Raji (cell line): ENCODE data around the gene AMBRA1.

Experiments
- POLR2A ChIP-seq: IDR thresholded peaks from 2 replicates; pipeline ENCODE4 v1.6.1; 2011; ENCODE audit warnings: low read depth, low read length, control low read depth; ENCODE audit not compliant: insufficient read depth

The AMBRA1 gene

DNA sequence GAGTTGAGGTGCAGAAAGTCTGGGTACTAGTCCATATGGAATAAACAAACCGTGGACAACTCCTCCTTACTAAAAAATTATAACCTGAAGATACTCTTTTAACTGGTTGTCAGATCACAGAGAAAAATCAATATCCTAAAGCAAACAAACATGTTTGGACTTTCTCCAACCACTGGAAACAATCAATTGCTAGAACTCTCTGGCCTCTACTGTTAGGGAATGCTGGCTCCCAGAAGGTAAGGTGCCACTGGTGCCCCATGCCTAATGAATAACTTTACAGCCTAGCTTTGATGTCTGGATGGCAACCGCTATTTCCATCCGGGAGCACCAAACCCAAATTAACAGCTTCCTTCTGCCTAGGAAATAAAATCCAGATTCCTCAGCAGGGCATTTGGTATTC lies 74.5 kb downstream of the AMBRA1 start:
- TF ChIP-seq POLR2A, result no peak

DNA sequence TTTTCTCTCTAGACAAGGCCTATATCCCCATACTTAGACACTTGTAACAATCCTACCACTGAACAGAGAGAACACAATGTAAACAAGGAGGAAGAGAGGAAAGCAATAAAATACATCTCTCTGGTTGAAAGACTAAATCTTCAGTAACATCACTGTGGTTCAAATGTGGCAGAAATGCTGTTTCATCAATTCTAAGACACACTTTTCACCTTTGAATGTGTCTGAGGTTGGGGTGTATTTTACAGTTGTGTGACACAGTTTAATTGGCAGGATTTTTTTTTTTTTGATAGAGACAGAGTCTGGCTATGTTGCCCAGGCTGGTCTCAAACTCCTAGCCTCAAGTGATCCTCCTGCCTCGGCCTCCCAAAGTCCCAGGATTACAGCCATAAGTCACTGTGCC lies 79.5 kb downstream of the AMBRA1 start:
- TF ChIP-seq POLR2A, result no peak

DNA sequence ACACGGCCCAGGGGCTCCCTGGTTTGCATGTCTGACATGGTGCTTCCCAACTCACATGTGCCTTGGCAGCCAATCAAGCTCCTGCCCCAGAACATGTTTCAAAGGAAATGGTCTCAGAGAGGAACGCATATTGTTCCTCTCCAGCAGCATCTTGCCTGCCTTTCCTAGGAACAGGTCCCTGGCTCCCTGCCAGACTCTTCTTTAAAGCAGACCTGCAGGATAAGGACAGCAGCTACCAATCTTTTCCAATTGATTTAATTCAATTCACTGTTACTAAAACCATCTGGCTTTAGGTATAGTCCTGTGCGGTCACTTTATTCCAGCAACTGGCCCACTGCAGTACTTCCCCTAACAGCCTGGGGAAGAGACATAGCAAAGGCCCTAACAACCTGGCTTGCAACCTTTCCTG lies 79.9 kb downstream of the AMBRA1 start:
- TF ChIP-seq POLR2A, result no peak

DNA sequence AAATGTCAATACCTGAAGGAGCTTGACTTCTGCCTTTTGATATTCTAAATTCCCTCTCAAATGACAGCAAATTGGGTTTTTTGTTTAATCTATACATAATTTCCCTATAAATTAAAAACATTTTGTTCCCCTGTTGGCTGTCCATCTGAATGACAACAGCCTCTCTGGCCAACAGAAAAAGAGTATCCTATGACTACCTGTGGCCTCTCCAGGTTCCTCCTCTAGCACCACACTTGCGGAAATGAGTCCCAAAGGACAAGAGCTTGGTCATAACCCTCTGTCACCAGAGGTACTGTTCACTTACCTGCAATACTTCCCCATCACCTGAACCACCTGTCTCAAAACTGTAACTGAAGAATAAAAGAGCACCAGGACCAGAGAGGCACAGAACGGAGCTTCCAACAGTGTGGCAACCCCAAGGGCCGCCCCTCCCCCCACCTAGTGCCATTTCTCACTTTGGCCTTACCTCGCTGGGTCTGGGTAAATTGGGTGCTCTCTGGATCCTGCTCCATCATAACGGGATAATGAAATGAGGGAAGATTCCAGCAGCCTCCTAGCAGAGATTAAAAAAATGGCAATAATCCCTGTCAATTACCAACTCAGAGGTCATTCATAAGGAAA lies 81.5 kb downstream of the AMBRA1 start:
- no peak for TF ChIP-seq POLR2A

- no peak for TF ChIP-seq POLR2A
Measured at GRCh38 chr11:46511342-46511741, 82.5 kb downstream of the AMBRA1 start.

DNA sequence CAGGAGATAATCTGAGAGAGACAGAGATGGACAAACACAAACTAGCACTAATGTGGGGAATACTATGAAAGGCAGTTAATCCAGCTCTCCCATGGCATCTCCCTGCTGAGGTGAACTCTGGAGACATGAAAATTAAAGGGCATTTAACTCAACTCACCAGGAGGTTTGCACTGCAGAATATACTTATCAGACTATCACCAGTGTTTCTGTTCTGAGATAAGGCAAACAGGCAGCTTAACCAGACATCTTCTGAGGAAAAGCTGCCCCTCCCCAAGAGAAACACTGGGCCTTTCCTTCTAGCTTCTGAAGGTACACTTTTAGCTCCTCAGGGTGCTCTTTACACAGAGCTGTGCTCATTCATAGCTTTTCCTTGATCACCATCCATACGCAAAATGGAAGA lies 85.5 kb downstream of the AMBRA1 start:
- TF ChIP-seq POLR2A, result no peak

DNA sequence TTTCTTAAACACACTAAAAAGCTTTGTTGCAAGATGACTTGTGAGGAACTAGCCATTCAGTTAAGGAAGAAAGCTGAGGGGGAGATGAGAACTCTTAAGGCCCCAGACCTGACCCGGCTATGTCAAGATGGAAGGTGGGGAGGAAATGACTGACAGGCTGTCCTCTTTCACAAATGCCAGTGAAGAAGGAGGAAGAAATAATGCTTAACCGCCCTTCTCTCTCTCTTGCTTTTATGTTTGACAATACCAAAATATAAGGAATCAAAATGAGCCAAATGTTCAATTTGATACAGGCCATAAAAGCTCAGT lies 87.4 kb downstream of the AMBRA1 start:
- TF ChIP-seq POLR2A, result no peak

DNA sequence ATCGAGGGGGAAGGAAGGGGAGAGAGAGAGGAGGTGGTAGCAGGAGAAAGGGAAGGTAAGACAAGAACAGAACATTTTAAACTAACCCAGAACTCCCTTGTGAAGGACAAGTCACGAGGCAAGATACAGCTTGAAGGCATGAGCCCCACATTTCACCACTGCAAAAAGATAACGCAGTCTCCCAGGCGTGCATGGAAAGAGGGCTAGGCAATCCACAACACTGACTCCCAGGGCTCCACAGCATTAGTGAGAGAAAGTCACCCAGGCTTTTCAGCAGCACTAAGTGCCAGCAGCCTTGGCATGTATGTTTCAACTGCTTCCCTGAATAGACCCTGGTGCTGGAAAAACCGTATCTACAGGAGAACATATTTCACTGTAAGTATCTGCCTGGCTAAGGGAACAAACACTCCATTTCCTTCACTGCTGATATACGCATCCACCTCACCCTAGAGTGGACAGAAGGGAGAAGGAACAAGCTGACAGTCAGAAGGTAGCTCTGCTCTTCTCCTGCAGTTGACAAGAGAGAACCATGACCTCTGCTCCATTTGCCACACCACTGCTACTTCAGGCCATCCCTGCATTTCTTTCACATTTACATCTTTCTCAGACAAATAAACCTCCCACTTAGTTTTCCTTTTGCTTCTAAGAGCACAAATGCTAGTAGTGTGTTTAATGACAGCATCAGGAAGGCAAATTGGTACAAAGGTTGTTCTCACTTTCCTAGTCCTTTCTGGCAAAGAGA lies 87.9 kb downstream of the AMBRA1 start:
- no peak for TF ChIP-seq POLR2A

GRCh38 chr11:46504817-46505613 lies 88.8 kb downstream of the AMBRA1 start:
- TF ChIP-seq POLR2A, result no peak

- no peak for TF ChIP-seq POLR2A
Measured at GRCh38 chr11:46499821-46500220, 94.0 kb downstream of the AMBRA1 start.

- TF ChIP-seq POLR2A, result no peak
Measured at GRCh38 chr11:46498968-46499367, 94.9 kb downstream of the AMBRA1 start.

DNA sequence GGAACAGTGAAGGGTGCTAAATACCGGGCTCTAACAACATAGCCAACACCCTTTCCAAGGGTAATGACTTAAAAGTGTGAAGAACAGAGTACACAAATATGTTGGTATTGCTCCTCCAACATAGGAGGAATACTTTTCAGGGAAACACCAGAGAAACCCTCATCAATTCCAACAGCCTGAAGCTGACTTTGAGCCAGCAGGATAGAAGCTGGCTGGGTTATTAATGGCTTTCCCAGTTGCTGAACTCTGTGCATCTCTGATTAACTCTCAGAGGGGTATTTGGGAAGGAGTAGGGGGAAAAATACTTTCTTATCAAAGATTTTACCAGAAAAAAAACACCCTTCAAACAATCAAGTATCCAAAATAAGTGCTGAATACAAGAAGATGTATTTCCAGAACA lies 95.6 kb downstream of the AMBRA1 start:
- no peak for TF ChIP-seq POLR2A

DNA sequence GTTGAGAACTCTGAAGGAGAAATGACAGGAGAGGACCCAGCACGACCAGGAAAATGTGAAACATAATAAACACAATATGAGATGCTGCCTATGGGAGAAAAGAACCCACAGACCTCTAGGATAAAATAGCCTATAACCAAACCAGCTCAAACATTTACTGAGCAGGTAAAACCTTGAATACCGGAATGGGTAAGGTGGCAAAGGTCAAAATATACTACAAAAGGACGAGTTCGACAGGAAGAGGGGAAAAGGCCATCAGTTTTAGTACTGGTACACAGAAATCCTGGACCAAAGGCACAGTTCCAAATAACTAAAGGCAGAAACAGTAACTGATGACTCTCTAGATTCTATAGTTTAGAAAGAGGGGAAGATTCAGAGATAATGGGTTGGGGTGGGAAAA lies 96.3 kb downstream of the AMBRA1 start:
- TF ChIP-seq POLR2A, result no peak

- no peak for TF ChIP-seq POLR2A
Measured at GRCh38 chr11:46493791-46494190, 100.0 kb downstream of the AMBRA1 start.

DNA sequence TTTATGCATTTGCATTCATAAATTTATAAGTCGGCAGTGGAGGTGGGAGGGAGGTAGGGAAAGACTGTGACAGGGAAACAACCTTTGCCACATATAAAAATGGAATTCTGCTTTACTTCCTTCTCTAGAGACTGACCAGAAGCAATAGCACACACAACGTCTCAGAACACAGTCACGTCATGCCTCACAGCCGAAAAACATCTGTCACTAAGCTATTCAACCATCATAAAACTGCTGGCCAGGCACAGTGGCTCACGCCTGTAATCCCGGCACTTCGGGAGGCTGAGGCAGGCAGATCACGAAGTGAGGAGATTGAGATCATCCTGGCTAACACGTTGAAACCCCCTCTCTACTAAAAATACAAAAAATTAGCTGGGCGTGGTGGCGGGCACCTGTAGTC lies 101.3 kb downstream of the AMBRA1 start:
- TF ChIP-seq POLR2A, result no peak

DNA sequence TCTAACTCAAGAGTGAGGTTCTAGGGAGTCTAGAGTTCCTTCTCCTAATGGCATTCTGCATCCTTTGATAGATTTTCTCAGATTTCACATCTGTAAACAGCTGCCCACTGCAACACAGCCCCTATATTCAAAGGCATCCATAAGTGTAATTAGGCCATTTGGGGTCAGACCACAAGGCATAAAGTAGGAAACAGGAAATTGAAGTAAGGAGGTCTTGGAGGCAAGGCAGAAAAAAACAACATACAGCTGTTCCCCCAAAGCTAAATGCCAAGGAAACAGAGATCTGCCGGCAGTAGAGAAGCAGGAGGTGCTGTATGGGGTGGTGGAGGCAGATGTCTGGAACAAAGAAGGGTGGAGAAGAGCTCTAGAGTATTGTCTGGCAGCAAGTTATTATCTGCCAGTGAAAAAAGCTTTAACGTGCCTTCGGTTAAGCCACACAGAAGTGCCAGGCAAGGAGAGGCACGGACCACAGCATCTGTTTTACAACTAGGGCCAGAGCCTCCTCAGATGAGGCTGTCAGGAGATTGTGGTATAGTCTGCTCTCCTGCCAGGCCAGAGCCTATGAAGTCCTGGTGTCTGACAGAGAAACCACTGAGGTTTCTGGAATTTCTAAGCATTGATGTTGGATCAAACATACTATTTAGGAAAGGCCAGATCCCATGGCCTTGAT lies 102.0 kb downstream of the AMBRA1 start:
- no peak for TF ChIP-seq POLR2A
